RPMI8226 (cell line): Measurements from ENCODE around the gene ATP6V0D1.
"Not testable (repeated sequence)": the region's sequence is repeated elsewhere in the genome, so short reads cannot be mapped to it uniquely, and the experiment has no call there.

Source experiments
- DNase-seq: peaks from one replicate; pipeline ENCODE4 v3.0.0-alpha.2; 2015

ATP6V0D1 gene

GRCh38 chr16:67499106-67499505, 18.1 kb upstream of the ATP6V0D1 start:
- DNase-seq, result no peak

GRCh38 chr16:67490335-67491096, 9.6 kb upstream of the ATP6V0D1 start:
- no peak for DNase-seq

- DNase-seq, result no peak
These were observed 8.6 kb upstream of the ATP6V0D1 start for GRCh38 chr16:67489401-67490083.

- not testable (repeated sequence) for DNase-seq
These were observed 6.6 kb upstream of the ATP6V0D1 start for GRCh38 chr16:67487561-67487960.

GRCh38 chr16:67486805-67487204, 5.8 kb upstream of the ATP6V0D1 start:
- DNase-seq, result no peak

GRCh38 chr16:67483731-67484525, 3.0 kb upstream of the ATP6V0D1 start:
- no peak for DNase-seq

GRCh38 chr16:67483150-67483549, 2.2 kb upstream of the ATP6V0D1 start, which contains the start of gene AGRP:
TSS of gene AGRP (minus strand) at chr16:67483547. CDS start at chr16:67483398, 149 bp downstream.
- DNase-seq, result no peak

- no peak for DNase-seq
These were observed 1.4 kb upstream of the ATP6V0D1 start for GRCh38 chr16:67482233-67482924.

GRCh38 chr16:67481561-67482232, 740 bp upstream of the ATP6V0D1 start:
- peak; percentile 77 for DNase-seq

GRCh38 chr16:67477960-67478554, 2.9 kb downstream of the ATP6V0D1 start:
- no peak for DNase-seq

- no peak for DNase-seq
These were observed 6.2 kb downstream of the ATP6V0D1 start for GRCh38 chr16:67474551-67475455.

- no peak for DNase-seq
These were observed 9.1 kb downstream of the ATP6V0D1 start for GRCh38 chr16:67471758-67472384.

- no peak for DNase-seq
These were observed 10.6 kb downstream of the ATP6V0D1 start for GRCh38 chr16:67470359-67470758.

- no peak for DNase-seq
These were observed 12.2 kb downstream of the ATP6V0D1 start for GRCh38 chr16:67468731-67469130.

GRCh38 chr16:67466581-67466980, 14.4 kb downstream of the ATP6V0D1 start:
- DNase-seq, result no peak

- no peak for DNase-seq
These were observed 16.4 kb downstream of the ATP6V0D1 start for GRCh38 chr16:67464565-67464964.

GRCh38 chr16:67463691-67464090, 17.3 kb downstream of the ATP6V0D1 start:
- no peak for DNase-seq

- DNase-seq, result no peak
These were observed 17.9 kb downstream of the ATP6V0D1 start for GRCh38 chr16:67463059-67463458.

- DNase-seq, result no peak
These were observed 18.7 kb downstream of the ATP6V0D1 start for GRCh38 chr16:67462279-67462655.

- DNase-seq, result no peak
These were observed 19.2 kb downstream of the ATP6V0D1 start for GRCh38 chr16:67461600-67462278.
